Endothelial cell of umbilical vein (primary cell): ENCODE measurements around the gene MBOAT2.

ENCODE experiments used
- CTCF ChIP-seq, 2 donors: IDR thresholded peaks; 1 replicate in 1 of 2; 2 replicates in 1 of 2; pipeline ENCODE4 v1.5.1; 2011; ENCODE audit warnings: low read length in 2 of 2, mild to moderate bottlenecking in 2 of 2, moderate library complexity in 2 of 2, control low read depth in 1 of 2, inconsistent platforms in 1 of 2, low read depth in 1 of 2; ENCODE audit not compliant: insufficient read depth in 1 of 2; ENCODE audit errors: extremely low read depth in 1 of 2
- EZH2 ChIP-seq: IDR thresholded peaks from 2 replicates; pipeline ENCODE4 v1.6.1; 2012; ENCODE audit warnings: borderline replicate concordance, low read depth, mild to moderate bottlenecking, moderate library complexity, low read length, inconsistent platforms; ENCODE audit not compliant: severe bottlenecking
- MAX ChIP-seq: IDR thresholded peaks from 2 replicates; pipeline ENCODE4 v1.6.1; 2011; ENCODE audit not compliant: insufficient read depth, insufficient read length
- MYC ChIP-seq: IDR thresholded peaks from one replicate; pipeline ENCODE4 v1.6.1; 2011; ENCODE audit warnings: mild to moderate bottlenecking, low read depth, low read length
- POLR2AphosphoS5 ChIP-seq: IDR thresholded peaks from 2 replicates; pipeline ENCODE4 v1.6.1; 2012; ENCODE audit warnings: low read depth, mild to moderate bottlenecking, control low read depth, low read length, moderate library complexity; ENCODE audit not compliant: insufficient read depth

- TF ChIP-seq POLR2AphosphoS5 (no peak), CTCF (IDR thresholded peaks at IDR 0.05; ENCODE audit: extremely low read depth in 1 of 2, insufficient read depth in 1 of 2, low read depth in 1 of 2, low read length in 2 of 2) (no peak), EZH2 (no peak), MYC (no peak), MAX (no peak)
Measured at GRCh38 chr2:8992643-8993042, 10.8 kb downstream of the MBOAT2 start.
